ENCODE data around the gene SLC44A1.
A peak's percentile ranks its signal among the peaks of the same experiment; 100 is the strongest.

Gene SLC44A1

DNA sequence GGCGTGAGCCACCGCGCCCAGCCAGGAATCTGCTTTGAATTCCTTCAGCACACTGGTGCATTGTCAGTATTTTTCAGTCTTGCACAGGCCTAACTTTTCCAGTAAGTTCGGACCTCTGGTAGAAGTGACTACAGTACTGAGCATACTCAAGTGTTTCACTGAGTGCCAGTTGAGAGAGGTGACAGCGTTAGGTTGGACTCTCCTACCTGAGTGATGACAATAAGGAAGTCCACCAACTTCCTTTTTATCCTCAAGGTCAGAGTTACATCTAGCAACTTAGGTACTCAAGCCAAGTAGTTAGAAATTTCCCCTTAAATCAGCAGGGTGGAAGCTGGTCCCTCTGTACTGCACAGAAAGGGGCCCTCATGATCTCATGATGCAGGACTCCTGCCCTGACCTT is 177.4 kb downstream of the SLC44A1 start:
- no peak for DNase-seq (ENCODE audit: low read depth in 1 of 2, low spot score in 1 of 2)

DNA sequence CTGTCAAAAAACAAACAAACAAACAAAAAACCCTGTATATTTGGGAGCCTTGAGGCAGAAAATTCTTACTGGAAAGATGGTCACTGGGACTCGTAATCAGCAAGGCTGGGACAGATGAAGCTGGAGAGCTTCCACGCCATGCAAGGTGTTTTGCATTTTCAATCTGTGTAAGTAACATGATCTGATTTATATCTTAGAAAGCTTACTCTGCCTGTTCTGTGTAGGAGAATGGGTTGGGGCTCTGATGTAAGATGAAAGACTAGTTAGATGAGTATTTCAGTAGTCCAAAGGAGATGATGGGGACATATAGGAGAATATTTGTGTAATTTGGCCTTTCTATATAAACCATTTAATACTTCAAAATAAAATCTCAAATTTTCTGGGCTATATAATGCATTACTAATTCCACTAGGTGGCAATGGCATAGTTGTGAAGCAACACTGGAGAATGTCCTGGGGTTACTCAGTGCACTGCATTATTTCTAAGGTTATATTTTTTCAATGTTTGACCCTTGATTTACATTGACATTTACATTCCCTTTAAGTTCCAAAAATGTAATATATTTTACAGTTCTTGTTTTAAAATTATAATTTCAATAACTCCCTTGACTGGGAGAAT is 181.5 kb downstream of the SLC44A1 start:
- no peak for DNase-seq (ENCODE audit: low read depth in 1 of 2, low spot score in 1 of 2)

DNA sequence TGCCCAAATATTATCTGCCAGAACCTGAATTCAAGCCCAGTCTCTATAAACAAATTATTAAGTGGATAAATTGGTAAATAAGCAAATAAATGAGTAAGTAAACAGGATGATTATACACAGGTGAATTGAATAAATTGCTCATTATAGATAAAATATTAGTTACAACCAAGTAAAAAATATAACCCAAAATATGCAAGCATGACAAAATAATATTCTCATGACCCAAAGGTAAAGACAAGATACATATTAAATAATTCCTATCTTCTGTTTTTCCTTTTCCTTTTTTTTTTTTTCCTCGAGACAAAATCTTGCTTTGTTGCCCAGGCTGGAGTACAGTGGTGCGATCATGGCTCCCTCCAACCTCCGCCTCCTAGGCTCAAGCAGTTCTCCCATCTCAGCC is 182.2 kb downstream of the SLC44A1 start:
- no peak for DNase-seq (ENCODE audit: low read depth in 1 of 2, low spot score in 1 of 2)

DNA sequence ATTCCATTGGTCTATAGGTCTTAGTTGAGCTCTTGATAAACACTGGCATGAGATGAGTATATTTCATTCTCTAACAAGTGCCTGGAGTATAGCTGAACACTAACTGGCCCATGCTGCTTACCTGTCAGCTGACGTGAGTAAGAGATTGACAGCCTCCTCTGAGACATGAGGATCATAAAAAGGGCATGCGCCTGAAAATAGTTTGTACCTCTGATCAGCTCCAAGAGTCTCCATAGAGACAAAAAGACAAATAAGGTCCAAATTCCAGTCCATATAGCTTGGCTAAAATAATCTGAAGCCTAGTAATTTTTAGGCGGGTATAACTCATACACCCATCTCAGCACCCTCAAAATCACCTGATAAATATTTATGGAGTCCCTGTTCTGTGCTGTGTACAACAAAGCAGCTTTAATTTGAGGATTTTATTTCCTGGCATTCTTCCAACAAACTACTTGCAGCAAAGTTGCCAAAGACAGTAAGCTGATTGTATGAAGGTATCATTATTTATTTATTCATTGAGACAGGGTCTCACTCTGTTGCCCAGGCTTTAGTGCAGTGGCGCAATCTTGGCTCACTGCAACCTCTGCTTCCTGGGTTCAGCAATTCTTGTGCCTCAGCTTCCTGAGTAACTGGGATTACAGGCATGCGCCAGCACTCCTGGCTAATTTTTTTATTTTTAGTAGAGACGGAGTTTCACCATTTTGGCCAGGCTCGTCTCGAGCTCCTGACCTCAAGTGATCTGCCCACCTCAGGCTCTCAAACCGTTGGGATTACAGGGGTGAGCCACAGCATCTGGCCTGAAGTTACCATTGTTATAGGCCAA is 187.2 kb downstream of the SLC44A1 start:
- DNase-seq (ENCODE audit: low read depth in 1 of 2, low spot score in 1 of 2) = no peak

DNA sequence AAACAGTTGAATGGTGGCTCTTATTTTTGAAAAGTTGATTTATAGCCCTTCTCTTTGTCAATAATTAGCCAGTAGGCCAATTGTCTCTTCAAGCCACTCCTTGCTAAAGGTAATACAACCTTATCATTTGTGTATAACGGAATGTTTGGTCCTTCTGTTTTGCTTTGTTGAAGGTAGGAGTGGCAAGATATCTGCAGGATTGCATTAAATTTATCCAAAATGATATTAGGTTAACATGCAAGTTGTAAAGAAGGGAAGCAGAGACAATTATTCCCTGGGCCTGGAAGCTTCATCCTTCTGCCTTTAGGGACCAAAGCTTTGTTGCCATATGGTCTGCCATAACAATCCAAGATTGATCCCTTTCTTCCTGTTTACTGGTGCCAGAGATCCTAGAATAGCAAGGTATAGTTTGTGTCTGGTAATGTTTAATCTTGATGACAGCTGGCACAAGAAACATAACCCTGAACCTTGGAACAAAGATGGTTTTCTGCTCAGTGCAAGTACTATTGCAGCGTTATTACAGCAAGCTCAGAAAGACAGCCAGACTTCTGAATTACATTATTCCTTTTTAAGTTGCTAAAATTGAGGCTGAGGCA is 187.9 kb downstream of the SLC44A1 start:
- no peak for DNase-seq (ENCODE audit: low read depth in 1 of 2, low spot score in 1 of 2)

DNA sequence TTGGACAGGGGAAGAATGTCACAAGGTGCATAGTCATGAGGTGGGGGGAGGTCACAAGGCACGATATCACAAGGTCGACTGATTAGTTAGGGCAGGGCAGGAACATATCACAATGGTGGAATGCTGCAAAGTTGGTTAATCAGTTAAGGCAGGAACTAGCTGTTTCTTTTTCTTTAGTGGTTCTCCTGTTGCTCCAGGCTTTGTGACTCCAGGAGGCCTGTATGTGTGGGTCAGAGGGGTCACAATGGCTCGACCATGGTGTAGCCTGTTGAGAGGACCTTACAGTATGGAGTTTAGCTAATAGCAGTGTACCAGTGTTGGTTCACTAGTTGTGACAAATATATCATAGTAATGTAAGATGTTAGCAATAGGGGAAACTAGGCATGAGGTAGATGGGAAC is 191.0 kb downstream of the SLC44A1 start:
- no peak for DNase-seq (ENCODE audit: low read depth in 1 of 2, low spot score in 1 of 2)

DNA sequence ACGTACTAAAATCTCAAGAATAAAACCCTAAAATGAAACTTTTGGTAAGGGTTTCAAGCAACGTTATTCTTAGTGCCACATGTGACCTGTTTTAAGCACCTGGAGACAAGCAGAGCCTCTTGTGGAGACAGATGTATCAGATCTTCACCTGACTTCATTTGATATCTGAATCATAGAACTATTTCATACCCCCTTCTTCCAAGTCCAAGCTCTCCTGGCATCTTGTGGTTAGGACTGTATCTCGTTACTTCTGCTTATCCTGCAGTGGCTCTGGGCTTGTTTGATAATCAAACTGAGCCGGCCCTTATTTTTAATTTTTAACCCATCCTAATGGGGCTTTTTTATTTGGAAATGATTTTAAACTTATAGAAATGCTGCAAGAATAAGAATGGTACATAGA is 192.3 kb downstream of the SLC44A1 start:
- DNase-seq (ENCODE audit: low read depth in 1 of 2, low spot score in 1 of 2) = no peak

DNA sequence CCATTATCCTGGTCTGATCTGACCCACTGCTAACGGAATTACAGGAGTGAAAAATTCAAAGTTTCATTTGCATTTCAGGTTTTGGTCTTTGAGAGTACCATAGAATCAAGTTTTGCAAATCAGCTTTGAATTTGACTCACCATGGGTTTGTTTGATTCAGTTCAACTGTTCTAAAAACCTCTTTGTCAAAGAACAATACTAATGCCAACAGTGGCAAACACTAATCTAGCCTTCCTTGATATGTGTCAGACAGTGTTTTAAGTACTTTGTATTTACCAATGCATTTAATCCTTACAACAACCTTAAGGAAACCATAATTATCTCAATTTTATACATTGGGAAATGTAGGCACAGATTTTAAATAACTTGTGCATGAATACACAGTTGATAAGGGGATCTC is 193.3 kb downstream of the SLC44A1 start:
- no peak for DNase-seq (ENCODE audit: low read depth in 1 of 2, low spot score in 1 of 2)

DNA sequence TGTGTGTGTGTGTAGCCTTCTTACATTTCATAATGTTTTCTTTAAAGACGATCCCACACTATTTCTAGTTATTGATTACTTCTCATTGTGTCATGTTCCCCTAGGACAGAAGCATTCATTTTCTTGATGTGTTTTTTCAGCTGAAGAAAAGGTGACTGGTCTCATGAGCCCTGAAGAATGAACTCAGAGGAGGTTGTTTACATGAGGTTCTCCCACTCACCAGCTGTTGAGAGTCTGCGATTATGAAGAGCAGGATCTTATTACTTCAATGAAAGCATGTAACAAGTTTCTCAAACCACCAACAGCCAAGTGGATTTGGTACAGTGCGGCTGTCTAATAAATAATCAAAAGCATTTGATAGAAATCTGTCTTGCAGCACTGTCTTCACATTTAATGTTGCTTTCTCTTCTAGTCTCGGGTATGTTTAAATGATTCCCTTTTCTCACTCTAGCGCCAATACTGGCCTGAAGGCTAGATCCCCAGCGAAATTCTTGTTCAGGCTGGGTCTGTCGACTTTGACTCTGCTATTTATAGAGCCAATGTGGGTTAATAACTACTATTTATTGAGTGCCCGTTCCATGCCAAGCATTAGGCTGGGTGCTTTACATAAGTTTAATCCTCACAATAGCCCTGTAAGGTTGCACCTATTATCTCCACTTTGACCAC is 193.8 kb downstream of the SLC44A1 start:
- no peak for DNase-seq (ENCODE audit: low read depth in 1 of 2, low spot score in 1 of 2)

DNA sequence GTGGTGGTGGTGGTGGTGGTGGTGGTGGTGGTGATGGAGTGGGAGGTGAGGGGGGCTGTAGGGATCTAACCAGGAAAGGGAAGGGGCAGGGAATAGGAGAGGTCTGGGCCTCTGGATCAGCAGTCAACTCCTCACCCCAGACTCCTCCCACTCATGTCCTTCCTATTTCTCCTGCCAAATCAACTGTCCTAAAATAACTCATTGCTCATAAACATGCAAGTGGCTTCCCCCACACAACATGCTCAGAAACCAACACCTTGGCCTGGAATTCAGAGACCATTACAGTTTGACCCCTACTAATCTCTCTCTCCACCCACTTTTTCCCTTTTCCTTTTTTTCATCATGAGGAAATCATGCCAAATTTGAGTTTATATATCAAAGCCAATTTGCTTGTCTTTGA is 195.0 kb downstream of the SLC44A1 start:
- DNase-seq (ENCODE audit: low read depth in 1 of 2, low spot score in 1 of 2) = no peak

DNA sequence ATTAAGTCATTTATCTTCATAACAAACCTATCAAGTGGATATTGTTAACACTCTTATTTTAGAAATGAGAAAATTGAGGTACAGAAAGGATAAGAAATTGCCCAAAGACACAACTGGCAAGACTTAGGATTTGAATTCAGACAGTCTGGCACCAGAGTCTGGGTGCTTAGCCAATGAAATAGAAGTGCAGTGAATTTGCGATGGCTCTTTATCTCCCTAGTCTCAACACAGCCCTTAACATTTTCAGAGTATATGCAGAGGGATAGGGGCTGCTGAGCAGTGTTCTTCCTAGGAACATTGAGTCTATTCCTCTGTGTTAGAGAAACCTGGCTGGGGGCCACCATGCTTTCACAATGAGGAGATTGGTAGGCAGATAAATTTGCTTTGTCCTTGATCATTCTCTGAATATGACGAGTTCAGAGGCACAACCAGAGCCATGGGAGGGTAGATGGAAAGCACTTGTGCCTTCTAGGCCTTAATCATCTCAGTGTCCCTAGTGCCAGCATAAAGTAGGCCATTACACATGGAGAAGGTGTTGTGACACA is 197.2 kb downstream of the SLC44A1 start:
- DNase-seq (ENCODE audit: low read depth in 1 of 2, low spot score in 1 of 2) = no peak

DNA sequence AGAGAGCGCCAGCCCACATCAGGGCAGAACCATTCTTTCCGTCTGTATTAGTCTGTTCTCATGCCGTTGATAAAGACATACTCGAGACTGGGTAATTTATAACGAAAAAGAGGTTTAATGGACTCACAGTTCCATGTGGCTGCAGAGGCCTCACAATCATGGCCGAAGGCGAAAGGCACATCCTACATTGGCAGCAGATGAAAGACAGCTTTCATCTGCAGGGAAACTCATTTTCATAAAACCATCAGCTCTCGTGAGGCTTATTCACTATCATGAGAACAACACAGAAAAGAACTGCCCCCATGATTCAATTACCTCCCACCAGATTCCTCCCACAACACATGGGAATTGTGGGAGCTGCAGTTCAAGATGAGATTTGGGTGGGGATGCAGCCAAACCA is 198.7 kb downstream of the SLC44A1 start:
- DNase-seq (ENCODE audit: low read depth in 1 of 2, low spot score in 1 of 2) = no peak

DNA sequence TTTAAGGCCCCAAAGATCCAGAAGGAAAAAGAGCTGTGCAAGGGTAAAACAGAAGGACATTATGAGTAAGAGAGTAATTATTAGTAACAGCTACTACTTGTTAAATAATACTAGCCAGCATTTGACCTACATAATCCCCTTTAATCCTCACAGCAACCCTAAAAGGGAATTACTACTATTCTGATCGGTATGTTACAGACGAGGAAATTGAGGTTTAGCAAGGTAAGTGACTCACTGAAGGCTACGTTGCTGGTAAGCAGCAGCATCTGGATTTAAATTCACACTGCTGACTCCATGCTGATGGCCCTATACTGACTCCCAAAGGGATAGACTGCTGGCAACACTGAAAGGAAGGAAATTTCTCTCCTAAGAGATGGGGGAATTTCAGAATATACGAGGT is 199.7 kb downstream of the SLC44A1 start:
- no peak for DNase-seq (ENCODE audit: low read depth in 1 of 2, low spot score in 1 of 2)

DNA sequence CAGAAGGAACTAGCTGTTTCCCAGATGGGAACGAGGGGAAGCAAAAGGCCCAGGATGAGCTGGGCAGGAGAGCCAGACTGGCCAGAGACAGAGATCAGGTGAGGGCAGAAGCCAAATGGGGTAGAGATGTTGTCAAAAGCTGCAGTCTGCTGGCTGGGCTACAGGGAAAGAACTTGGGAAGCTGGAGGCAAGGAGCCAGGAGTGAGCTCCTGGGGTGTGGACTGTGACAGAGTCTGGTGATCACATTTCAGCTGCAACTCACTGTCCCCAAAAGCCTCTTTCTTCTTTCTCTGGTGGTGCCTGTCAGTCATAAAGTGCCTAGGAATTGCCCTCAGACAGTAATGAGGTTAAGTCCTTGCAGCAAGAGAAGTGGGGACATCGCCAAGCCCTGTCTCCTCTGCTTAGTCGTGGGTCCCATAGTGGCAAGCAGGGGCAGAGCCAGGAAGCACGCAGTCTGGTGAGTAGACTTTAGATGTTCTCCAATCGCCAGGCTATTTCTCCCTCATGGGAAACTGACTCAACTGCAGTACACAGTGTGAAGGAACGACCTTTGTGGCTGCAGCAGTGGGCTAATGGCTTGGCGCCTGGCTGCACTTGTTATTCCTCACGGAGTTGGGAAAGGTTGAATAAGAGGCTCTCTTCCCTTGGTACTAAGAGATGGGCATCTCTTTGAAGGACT is 200.9 kb downstream of the SLC44A1 start:
- DNase-seq (ENCODE audit: low read depth in 1 of 2, low spot score in 1 of 2) = no peak

DNA sequence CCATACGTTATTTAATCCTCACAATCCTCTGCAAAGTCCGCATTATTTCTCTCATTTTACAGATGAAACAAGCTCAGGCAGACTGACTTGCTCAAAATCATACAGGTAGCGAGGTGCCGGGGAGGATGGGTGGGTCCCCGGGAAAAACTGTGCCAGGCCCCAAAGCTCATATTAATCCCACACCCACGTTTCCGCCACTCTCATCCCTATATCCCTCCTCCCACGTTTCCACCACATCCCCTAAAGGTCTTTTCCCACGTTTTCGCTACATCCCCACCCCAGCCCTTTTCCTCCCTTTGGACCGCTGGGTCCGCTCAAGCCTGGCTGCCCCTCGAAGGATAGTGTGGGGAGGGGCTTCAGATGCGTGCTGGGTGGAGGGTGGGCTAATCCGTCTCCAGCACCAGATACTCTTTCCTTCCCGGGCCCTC is 202.9 kb downstream of the SLC44A1 start:
- no peak for DNase-seq (ENCODE audit: low read depth in 1 of 2, low spot score in 1 of 2)

DNA sequence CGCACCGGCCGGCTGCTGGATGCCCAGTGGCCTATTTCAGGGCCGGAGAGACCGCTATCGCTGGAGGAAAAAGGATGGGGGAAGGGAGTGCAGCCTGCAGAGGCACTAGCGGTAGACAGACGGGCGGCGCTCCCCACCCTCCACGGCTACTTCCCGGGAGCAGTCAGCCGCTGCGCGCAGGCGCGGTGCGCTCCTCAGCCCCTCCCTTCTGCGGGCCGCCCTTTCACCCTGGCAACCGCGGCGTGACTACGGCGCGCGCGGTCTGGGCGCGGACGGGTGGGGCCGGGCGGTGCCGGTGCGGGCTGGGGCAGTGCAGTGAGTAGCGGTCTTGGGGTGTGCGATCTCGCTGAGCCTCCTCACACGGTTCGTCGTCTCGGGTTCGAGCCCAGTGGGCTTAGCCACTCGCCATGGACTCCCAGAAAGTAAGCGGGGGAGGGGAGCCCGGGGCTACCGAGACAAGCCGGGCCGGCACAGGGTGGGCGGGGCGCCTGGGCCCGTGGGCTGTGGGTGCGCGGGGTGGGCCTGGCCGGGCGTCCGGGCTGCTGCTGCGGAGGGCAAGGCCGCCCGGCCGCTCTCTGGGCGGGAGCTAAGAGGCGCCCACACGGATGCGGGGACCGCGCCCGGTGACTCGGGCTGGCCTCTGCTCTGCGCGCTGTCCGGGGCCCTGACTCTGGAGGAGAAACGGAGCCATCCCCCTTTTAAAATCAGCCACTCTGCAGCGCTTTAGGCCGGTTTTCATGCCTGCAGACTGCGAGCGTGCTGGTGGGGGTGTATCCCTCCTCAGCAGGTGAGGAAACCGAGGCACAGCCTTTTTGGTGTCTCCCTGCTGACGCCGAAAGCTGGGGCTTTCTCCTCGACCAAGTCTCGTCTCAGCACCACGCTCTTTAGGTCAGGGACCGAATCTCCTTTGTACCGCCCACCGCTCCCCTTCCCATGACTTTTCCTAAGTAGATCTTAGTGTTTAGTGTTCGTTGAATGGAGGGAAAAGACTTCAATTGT is 203.7 kb downstream of the SLC44A1 start, which contains the start of gene FSD1L:
Gene FSD1L (plus strand): TSS at position 221 of the 999 bp plus-strand sequence. CDS start 187 bp downstream, at position 408.
- DNase-seq (ENCODE audit: low read depth in 1 of 2, low spot score in 1 of 2) = peak; percentile 52 to 74

DNA sequence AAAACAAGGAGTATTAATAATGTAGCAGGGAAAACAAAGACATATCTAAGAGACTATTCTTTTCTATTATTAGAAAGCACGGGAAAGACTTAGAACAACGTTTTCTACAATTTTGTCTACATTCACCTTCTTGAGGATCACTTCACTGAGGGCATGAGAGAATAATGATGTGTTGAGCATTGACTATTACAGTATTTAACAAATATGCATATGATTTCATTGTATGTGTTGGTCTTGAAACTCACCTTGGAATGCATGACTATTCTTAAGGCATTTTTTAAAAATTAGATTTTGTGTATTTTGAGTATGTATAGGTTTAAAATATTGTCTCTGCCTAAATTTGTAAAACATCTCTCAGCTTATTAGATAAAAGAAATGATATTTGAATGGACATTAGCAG is 204.6 kb downstream of the SLC44A1 start:
- DNase-seq (ENCODE audit: low read depth in 1 of 2, low spot score in 1 of 2) = no peak

DNA sequence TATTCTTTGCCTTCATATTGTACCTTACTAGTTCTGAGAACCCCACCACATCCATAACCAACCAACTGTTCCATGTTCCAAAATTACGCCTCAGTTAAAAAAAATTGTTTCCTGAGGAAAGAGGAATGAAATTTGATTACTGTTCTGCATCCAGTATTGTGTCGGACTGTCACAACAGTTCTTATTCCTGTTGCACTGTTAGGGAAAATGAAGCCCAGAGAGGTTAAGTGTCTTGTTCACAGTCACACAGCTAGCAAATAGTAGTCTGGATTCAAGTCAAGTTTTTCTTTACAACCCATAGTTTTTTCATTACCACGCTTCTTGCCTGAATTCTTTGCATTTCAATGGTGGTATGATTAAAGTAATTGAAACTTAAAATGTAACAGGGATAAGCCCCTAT is 207.7 kb downstream of the SLC44A1 start:
- DNase-seq (ENCODE audit: low read depth in 1 of 2, low spot score in 1 of 2) = no peak

DNA sequence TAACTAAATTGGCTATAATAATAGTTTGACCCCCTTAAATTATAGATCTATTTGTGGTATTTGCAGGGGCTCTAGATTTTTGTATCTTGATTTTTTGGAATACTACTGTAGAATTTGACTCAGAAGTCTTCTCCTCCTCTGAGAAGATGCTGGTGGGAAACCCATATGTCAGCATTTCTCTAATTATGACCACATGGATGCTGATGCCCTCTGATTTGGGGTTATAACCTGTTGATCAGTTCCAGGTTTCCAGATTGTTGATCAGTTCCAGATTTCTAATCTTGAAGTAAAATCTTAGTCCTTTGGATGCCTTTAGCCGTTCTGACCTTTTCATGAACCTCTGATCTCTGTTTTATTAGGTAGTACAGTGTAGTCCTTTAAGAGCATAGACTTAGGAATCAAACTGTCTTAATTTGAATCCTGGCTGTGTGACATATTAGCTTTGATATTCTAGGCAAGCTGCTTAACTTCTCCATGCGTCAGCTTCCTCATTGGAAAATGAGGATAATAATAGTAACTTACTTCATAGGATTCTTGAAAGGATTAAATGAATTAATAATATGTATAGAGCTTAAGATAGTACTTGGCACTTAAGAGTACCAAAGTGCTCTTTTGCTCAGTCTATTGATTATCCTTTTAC is 211.5 kb downstream of the SLC44A1 start:
- no peak for DNase-seq (ENCODE audit: low read depth in 1 of 2, low spot score in 1 of 2)
